BLaER1 treated with 17β-estradiol and CSF1 and Interleukin-3, amounts not matched to agents 10 nM and 100 nM (cell line): ENCODE data around the gene ZNF268.

Experiments used
- H3K27ac ChIP-seq, 11 experiments: shearing (Covaris generic); formaldehyde crosslinking; 2 replicates each; pipeline ENCODE4 v1.8.1; 2022
- H3K27me3 ChIP-seq, 11 experiments: shearing (Covaris generic); formaldehyde crosslinking; 2 replicates each; pipeline ENCODE4 v1.8.1; 2022
- H3K36me3 ChIP-seq, 11 experiments: shearing (Covaris generic); formaldehyde crosslinking; 2 replicates each; pipeline ENCODE4 v1.8.1; 2022
- H3K4me1 ChIP-seq, 10 experiments: shearing (Covaris generic); formaldehyde crosslinking; 2 replicates each; pipeline ENCODE4 v1.8.1; 2022
- H3K4me2 ChIP-seq, 11 experiments: shearing (Covaris generic); formaldehyde crosslinking; 2 replicates each; pipeline ENCODE4 v1.8.1; 2022
- H3K4me3 ChIP-seq, 10 experiments: shearing (Covaris generic); formaldehyde crosslinking; 2 replicates each; pipeline ENCODE4 v1.8.1; 2022
- H3K9ac ChIP-seq, 11 experiments: shearing (Covaris generic); formaldehyde crosslinking; 2 replicates each; pipeline ENCODE4 v1.8.1; 2022
- H3K9me3 ChIP-seq, 11 experiments: shearing (Covaris generic); formaldehyde crosslinking; replicated peaks in 1 of 11; 2 replicates each; pipeline ENCODE4 v1.8.1; 2022
- H4K20me1 ChIP-seq, 11 experiments: shearing (Covaris generic); formaldehyde crosslinking; 2 replicates each; pipeline ENCODE4 v1.8.1; 2022
- Cebpa-rat ChIP-seq, 11 experiments: shearing (Covaris generic); IDR thresholded peaks; 2 replicates each; pipeline ENCODE4 v1.8.1; 2022

Gene ZNF268

DNA sequence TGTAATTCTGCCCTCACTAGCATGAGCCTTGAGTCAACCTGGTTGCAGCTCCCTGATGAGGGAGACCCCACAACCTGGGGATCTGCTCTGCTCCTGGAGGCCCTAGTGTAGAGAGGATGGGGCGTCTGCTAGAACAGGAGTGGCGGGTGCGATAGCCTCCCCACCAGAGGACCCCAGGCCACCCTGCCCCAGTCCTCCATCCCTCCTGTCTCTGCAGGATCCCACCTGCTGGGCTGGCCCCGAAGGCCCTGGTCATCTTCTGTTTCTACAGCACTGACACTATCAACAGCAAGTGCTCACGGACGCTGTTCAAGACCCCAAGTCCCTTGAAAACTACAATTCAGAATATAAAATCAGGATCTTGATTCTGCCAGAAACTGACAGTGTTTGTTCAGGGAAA, 39.2 kb downstream of the ZNF268 start:
- no peak for TF ChIP-seq Cebpa-rat (IDR thresholded peaks at IDR 0.05)

DNA sequence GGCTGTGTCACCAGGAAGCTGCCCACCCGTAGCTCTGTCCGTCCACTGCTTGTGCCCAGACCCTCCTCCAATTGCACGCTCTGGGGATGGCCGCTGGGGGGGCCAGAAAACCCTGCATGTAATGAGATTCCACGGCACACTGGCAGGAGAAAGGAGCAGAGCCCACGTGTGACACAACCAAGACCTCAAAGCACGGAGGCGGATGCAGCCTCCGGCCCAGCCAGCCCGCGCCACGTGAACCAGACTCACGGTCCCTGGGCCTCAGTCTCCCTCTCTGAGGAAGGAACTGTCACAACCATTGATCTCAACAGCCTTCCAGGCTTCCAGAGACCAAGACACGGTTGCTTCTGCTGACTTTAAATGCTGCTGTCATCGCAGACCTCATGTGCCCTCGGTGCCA, 39.9 kb downstream of the ZNF268 start:
- no peak overlapping the region for H3K9ac ChIP-seq
- H3K27ac ChIP-seq: no peak overlapping the region
- no peaks in the 10 kb centered on the region for H3K36me3 ChIP-seq
- H3K27me3 ChIP-seq: no peaks in the 10 kb centered on the region; a peak in 1 of 22 replicates
- H3K9me3 ChIP-seq: peaks cover 98 to 100% (median 100%) of the 10 kb centered on the region in 11 experiments
- no peak overlapping the region for H3K4me3 ChIP-seq
- no peak overlapping the region for H3K4me2 ChIP-seq
- no peak for TF ChIP-seq Cebpa-rat (IDR thresholded peaks at IDR 0.05)
- H4K20me1 ChIP-seq: no peaks in the 10 kb centered on the region
- H3K4me1 ChIP-seq: no peaks in the 10 kb centered on the region

More for the DNA sequence above, 39.2 kb downstream of the ZNF268 start:
- H3K36me3 ChIP-seq: no peaks in the 10 kb centered on the region
- H3K4me2 ChIP-seq: no peak overlapping the region
- no peak overlapping the region for H3K27ac ChIP-seq
- H4K20me1 ChIP-seq: no peaks in the 10 kb centered on the region
- H3K4me1 ChIP-seq: peaks cover 0 to under 1% (median 0%) of the 10 kb centered on the region in 10 experiments; a peak in 3 of 20 replicates
- H3K9me3 ChIP-seq: peaks cover 98 to 100% (median 100%) of the 10 kb centered on the region in 11 experiments
- no peaks in the 10 kb centered on the region; a peak in 1 of 22 replicates for H3K27me3 ChIP-seq
- H3K4me3 ChIP-seq: no peak overlapping the region
- H3K9ac ChIP-seq: no peak overlapping the region

GRCh38 chr12:133222211-133222610, 40.9 kb downstream of the ZNF268 start:
- Histone ChIP-seq H3K9ac (no peak overlapping the region), H3K4me2 (no peak overlapping the region), H3K4me3 (no peak overlapping the region), H4K20me1 (no peaks in the 10 kb centered on the region), H3K27ac (no peak overlapping the region), H3K36me3 (no peaks in the 10 kb centered on the region), H3K27me3 (no peaks in the 10 kb centered on the region), H3K4me1 (no peaks in the 10 kb centered on the region), H3K9me3 (peaks cover 97 to 100% (median 100%) of the 10 kb centered on the region in 11 experiments)
- TF ChIP-seq Cebpa-rat (IDR thresholded peaks at IDR 0.05): no peak

DNA sequence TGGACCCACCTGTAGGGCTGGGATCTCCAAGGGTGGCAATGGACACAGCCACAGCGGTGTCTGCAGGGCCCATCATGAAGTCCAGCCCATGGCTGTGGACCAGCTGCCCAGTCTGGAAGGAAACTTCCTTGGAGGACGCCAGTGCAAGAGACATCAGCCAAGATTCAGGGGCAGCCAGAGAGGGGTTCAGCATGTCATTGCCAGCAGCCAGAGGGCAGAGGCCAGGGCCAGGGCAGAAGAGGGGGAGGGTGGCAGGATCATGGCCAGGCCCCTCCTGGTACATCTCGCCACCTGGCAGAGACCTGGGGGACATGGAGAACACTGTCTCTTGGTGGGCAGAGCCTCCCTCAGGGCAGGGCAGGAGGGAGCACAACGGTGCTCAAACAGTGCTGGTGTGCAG, 44.2 kb downstream of the ZNF268 start:
- H3K9ac ChIP-seq: no peak overlapping the region
- no peak overlapping the region for H3K27ac ChIP-seq
- H4K20me1 ChIP-seq: no peaks in the 10 kb centered on the region
- H3K9me3 ChIP-seq: peaks cover 76 to 100% (median 97%) of the 10 kb centered on the region in 11 experiments
- TF ChIP-seq Cebpa-rat (IDR thresholded peaks at IDR 0.05): no peak
- no peaks in the 10 kb centered on the region for H3K36me3 ChIP-seq
- H3K4me3 ChIP-seq: no peak overlapping the region
- H3K4me2 ChIP-seq: no peak overlapping the region
- no peaks in the 10 kb centered on the region for H3K27me3 ChIP-seq
- no peaks in the 10 kb centered on the region for H3K4me1 ChIP-seq

GRCh38 chr12:133226690-133227089, 45.4 kb downstream of the ZNF268 start:
- TF ChIP-seq Cebpa-rat (IDR thresholded peaks at IDR 0.05): no peak
- Histone ChIP-seq H3K9me3 (peaks cover 71 to 100% (median 97%) of the 10 kb centered on the region in 11 experiments), H3K4me2 (no peak overlapping the region), H3K27me3 (no peaks in the 10 kb centered on the region), H3K27ac (no peak overlapping the region), H4K20me1 (no peaks in the 10 kb centered on the region), H3K4me1 (no peaks in the 10 kb centered on the region), H3K9ac (no peak overlapping the region), H3K4me3 (no peak overlapping the region), H3K36me3 (no peaks in the 10 kb centered on the region)

GRCh38 chr12:133227281-133227852, 46.1 kb downstream of the ZNF268 start:
- no peak overlapping the region for H3K9ac ChIP-seq
- H3K4me2 ChIP-seq: no peak overlapping the region
- no peaks in the 10 kb centered on the region for H3K36me3 ChIP-seq
- no peak overlapping the region for H3K4me3 ChIP-seq
- TF ChIP-seq Cebpa-rat (IDR thresholded peaks at IDR 0.05): no peak
- H4K20me1 ChIP-seq: no peaks in the 10 kb centered on the region
- H3K27ac ChIP-seq: no peak overlapping the region
- H3K9me3 ChIP-seq: peaks cover 71 to 100% (median 97%) of the 10 kb centered on the region in 11 experiments
- no peaks in the 10 kb centered on the region for H3K27me3 ChIP-seq
- no peaks in the 10 kb centered on the region for H3K4me1 ChIP-seq

GRCh38 chr12:133231001-133231400, 49.7 kb downstream of the ZNF268 start:
- no peak overlapping the region for H3K4me2 ChIP-seq
- no peaks in the 10 kb centered on the region for H3K36me3 ChIP-seq
- no peaks in the 10 kb centered on the region for H4K20me1 ChIP-seq
- no peak overlapping the region for H3K27ac ChIP-seq
- peaks cover 69 to 98% (median 93%) of the 10 kb centered on the region in 11 experiments for H3K9me3 ChIP-seq
- TF ChIP-seq Cebpa-rat (IDR thresholded peaks at IDR 0.05): no peak
- no peak overlapping the region for H3K9ac ChIP-seq
- no peak overlapping the region for H3K4me3 ChIP-seq
- no peaks in the 10 kb centered on the region for H3K4me1 ChIP-seq
- H3K27me3 ChIP-seq: no peaks in the 10 kb centered on the region

DNA sequence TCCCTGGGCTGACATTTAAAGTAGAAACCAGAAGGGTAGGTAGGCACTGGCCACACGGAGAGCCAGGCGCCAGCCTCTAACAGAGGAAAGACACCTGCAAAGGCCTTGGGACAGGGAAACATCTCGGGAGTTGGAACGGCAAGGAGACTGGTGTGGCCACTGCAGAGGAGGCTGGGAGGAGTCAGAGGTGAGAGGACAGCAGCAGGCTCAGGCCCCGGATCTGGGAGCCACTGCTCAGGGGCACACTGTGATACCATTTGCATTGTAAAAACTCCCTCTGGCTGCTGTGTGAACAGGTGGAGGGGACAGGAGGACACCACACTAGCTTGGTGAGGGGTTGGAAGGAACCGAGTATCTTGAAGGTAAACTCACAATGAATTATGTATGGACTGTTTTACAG, 51.7 kb downstream of the ZNF268 start:
- no peak overlapping the region for H3K4me2 ChIP-seq
- no peak overlapping the region for H3K27ac ChIP-seq
- H3K4me3 ChIP-seq: no peak overlapping the region
- TF ChIP-seq Cebpa-rat (IDR thresholded peaks at IDR 0.05): no peak
- no peaks in the 10 kb centered on the region for H4K20me1 ChIP-seq
- no peaks in the 10 kb centered on the region for H3K36me3 ChIP-seq
- H3K9ac ChIP-seq: no peak overlapping the region
- H3K27me3 ChIP-seq: no peaks in the 10 kb centered on the region
- no peaks in the 10 kb centered on the region for H3K4me1 ChIP-seq
- peaks cover 69 to 98% (median 93%) of the 10 kb centered on the region in 11 experiments for H3K9me3 ChIP-seq

GRCh38 chr12:133233993-133234564, 52.8 kb downstream of the ZNF268 start:
- Histone ChIP-seq H3K4me2 (no peak overlapping the region), H3K27ac (no peak overlapping the region), H3K27me3 (no peaks in the 10 kb centered on the region), H3K4me1 (no peaks in the 10 kb centered on the region), H3K9me3 (peaks cover 73 to 98% (median 96%) of the 10 kb centered on the region in 11 experiments), H3K4me3 (no peak overlapping the region), H3K9ac (no peak overlapping the region), H4K20me1 (no peaks in the 10 kb centered on the region), H3K36me3 (no peaks in the 10 kb centered on the region)
- TF ChIP-seq Cebpa-rat (IDR thresholded peaks at IDR 0.05): no peak

DNA sequence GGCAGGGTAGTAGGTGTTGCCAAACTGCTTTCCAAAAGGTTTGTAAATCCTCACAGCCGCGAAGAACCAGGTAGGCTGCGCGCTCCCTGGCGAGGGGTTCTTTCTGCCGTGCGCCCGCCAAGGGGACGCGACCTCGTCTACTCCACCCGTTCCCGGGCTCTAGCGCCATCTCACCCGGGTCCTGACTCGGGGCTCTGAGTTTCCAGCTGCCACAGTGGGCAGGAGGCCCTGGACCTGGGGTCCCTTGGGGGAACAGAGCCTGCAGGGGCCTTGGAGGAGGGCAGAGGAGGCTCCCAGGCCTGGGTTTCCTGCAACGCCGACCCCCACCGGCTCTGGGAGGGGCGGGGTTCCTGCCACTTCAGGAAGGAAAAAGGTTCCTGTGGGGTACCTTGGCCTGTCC, 53.7 kb downstream of the ZNF268 start:
- H3K36me3 ChIP-seq: no peaks in the 10 kb centered on the region
- peaks cover 82 to 98% (median 97%) of the 10 kb centered on the region in 11 experiments for H3K9me3 ChIP-seq
- no peak for TF ChIP-seq Cebpa-rat (IDR thresholded peaks at IDR 0.05)
- H3K27ac ChIP-seq: no peak overlapping the region
- no peak overlapping the region for H3K4me3 ChIP-seq
- no peak overlapping the region for H3K9ac ChIP-seq
- H3K4me1 ChIP-seq: no peaks in the 10 kb centered on the region
- H3K4me2 ChIP-seq: no peak overlapping the region
- H3K27me3 ChIP-seq: no peaks in the 10 kb centered on the region
- no peaks in the 10 kb centered on the region for H4K20me1 ChIP-seq
